HG02759 (cell line): ENCODE data around the gene FRMD5.

Experiments
- ATAC-seq: cut with Tn5 transposase; IDR thresholded peaks from one replicate; pipeline ENCODE4 v1.9.1; 2021; ENCODE audit warnings: mild to moderate bottlenecking, moderate library complexity; ENCODE audit not compliant: unreplicated experiment

The FRMD5 gene

GRCh38 chr15:43901495-43901894 is 293.6 kb downstream of the FRMD5 start:
- ATAC-seq, result no peak

DNA sequence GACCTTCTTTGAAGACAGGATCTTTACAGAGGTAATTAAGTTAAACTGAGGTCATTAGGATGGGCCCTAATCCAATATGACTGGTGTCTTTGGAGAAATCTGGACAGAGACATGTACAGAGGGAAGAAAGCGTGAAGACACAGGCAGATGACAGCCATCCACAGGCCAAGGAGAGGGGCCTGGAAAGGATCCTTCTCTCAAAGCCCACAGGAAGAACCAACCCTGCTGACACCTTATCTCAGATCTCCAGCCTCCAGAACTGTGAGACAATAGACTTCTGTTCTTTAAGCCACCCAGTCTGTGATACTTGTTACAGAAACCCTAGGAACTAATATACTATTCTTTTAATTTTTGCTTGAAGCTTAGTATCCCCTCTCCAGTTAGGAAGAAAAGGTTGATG is 294.1 kb downstream of the FRMD5 start:
- no peak for ATAC-seq

- no peak for ATAC-seq
These were observed 295.1 kb downstream of the FRMD5 start for GRCh38 chr15:43899928-43900327.

GRCh38 chr15:43898891-43899290 is 296.2 kb downstream of the FRMD5 start:
- ATAC-seq, result no peak

DNA sequence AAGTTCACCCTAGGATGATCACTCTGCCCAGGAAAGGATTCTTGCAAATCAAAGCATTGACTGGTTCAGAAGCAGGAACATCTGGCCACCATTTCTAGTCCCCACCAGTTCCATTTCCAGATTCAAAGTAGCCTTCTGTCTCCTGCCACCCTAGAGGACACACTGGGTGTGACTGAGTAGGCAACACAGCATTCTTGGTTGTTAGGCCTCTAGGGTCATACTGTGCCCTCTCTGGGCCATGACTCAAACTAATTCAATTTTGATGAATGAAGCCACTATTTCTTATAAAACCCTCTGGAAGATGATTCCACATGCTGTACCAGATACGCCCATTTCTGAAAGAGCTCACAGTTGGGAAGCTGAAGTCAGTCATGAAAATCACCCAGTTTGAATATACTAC is 298.5 kb downstream of the FRMD5 start:
- ATAC-seq, result no peak

DNA sequence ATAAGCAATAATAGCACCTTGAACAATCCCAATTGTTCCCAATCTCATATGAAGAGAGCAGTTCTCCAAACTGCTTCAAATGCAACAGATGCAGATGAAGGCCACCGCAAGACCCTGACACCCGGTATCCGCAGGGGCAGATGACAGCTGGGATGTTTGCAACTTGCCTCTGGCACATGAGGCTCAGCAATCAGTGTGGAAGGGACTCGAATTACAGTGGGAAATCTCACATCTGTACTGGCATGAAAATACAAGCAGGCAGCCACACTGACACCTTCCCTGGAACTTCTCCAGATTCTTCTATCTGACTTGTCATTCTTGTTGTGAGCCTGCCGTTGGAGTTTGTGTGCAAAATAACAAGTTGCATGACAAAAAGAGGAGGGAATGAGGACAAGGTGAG is 299.5 kb downstream of the FRMD5 start:
- no peak for ATAC-seq

DNA sequence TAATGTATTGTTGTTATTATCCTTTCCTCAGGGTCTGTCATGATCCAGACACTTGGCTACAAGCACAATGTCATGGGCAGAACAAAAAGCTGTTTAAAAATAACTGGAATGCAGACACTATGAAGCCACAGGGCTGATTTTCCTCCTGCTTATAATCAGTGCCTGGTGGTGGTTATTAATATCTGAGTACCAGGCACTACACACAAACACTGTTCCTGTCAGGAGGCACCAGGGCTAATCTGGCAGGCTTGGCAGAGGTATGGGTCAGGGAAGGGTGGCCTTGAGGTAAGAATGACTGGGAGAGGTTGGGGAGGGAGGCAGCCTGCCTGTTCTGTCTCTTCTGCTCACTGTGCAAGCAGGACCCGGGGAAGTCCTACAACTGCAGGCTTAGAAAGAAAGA is 301.1 kb downstream of the FRMD5 start:
- ATAC-seq, result no peak

GRCh38 chr15:43889042-43889441 is 306.0 kb downstream of the FRMD5 start:
- ATAC-seq, result no peak

DNA sequence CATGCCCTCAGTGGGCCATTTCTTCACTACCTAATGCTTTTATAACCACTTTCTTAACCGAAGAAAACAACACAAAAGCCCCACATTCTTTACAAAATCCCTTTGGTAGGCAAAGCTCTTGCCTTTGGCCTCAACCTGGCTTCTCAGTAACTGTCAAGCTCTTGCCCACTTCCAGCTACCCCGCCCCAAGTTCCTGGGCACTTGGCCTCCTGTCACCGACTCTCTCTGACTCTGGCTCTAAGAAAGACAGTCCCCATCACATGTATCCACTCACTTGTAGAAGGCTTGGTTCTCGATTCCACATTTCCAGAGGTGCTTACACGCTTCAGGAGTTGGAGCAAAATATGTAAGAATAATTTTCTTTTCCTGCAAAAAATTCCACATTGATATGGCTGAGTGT is 307.2 kb downstream of the FRMD5 start:
- ATAC-seq, result no peak

GRCh38 chr15:43886558-43886957 is 308.5 kb downstream of the FRMD5 start:
- ATAC-seq, result no peak

DNA sequence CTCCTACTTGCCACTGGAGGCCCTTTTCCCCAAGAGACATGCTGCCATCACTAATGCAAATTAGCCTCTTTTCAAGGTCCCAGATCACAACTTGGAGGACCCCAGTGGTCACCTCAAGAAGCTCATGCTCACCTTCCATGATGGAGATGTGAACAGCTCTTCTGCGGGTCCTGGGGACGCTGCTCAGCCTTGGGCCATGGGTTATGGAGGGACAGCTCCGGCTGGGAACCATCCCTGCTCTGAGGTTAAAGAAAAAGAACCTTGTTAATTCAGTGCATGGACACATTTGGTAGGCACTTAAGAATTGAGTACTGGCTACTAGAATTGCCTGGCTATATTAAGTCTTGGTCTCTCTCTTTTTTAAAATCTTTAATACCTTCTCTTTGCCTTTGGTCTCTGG is 311.5 kb downstream of the FRMD5 start:
- ATAC-seq, result no peak

DNA sequence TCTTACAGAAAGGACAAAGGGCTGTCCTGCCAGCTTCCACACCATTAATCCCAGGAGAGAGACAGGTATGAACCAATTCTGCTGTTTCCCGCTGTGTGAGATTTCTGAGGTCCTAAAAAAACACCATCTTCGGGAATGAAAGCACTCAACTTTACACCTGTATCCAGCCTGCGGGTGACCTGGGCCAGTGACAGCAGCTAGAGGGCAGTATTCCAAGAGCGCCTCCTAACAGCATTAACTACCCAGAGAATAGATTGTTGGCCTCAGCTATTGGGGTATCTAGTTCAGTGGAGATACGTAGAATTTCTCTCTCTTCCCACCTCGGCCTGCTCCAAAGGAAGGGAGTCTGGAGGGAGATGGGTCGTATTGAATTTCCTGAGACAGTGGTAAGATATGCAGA is 313.1 kb downstream of the FRMD5 start:
- no peak for ATAC-seq

GRCh38 chr15:43881245-43881644 is 313.8 kb downstream of the FRMD5 start:
- no peak for ATAC-seq

DNA sequence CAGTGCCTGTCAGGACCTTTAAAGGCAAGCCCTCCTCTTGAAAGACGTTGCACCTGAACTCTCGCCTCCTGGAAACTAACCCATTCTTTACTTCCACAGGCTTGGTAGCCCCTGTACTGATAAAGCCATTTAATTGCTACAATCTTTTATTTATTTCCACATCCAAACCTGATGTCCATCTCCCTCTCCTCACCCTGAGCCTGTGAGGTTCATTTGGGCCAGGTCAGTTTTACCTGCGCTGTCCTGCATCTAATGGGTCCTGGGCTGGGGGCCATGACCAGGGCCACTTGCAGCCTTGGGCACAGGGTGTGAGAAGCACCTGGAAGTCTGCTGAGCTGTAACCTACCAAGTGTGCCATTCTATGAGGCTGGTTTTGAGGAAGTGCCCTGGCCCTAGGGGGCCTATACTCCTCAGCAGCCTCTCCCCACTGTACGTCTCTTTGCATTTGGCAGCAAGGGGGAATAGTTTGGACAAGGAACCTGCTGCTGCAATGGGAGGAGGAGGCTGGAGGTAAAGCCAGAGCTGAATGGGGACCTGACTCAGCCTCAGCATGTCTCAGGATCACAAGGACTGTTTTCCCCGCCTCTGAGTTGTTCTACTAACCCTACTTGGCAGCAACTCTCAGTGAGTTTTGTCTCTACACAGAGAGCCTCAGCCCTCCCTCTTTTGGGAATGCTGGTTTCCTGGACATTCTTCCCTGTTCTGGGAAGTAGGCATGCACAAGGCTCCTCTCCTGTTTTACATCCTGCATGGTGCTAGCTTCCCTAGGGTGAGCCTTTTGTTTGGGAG is 314.5 kb downstream of the FRMD5 start:
- no peak for ATAC-seq

- no peak for ATAC-seq
These were observed 315.4 kb downstream of the FRMD5 start for GRCh38 chr15:43879386-43880355.

GRCh38 chr15:43878446-43878845 is 316.6 kb downstream of the FRMD5 start:
- no peak for ATAC-seq

DNA sequence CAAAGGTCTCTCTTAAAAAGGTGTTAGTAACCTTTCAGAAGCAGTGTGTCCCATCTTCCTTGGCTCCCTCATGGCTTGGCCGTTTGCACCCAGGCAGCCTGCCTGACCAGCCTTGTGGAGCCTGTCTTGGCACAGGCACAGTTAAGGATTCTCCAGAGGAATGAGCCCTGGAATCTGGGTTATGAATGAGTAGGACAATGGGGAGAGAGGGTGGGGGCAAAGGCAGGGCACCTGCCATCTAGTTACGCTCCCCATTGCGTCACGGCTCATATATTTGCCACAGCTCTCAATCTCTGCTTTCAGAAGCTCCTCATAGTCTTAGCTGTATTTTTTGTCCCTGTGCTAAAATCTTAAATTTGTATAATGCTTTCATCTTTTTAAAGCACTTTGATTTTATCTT is 317.7 kb downstream of the FRMD5 start:
- no peak for ATAC-seq

DNA sequence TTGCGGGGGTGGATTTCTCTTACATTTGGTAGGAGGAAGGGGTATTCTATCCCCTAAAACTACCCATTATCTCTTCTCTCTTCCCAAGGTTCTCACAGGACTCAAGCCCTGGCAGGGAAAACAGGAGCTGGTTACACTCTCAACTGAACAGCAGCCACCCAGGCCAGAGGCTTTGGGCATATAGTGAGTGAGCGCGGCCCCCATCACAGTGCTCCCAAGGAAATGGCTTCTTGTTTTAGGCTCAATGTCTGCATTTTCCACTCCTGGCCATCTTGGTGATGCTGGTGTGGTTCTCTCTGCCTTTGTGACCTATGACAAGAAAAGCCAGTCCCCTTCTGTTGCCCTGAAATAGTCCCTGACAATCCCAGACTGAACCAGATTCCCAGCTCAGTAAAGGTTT is 318.2 kb downstream of the FRMD5 start:
- ATAC-seq, result no peak

DNA sequence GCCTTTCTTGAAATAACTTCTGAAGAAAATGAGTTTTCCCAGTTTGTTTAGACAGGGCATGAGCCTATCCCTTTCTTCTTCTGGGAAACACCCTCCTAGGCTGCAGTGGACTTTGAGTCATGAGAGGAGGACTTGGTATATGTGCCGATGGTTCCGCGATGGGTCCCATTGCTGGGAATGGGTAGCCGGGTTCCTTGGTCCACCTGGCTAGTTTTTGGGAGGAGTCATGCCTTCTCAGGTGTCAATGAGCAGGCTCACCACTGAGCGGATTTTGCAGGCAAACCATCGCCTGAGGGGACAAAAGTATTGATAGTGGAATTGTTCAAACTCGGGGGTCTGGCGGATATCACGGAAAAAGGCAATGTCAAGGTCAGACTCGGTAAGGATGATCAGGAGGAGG is 321.4 kb downstream of the FRMD5 start:
- ATAC-seq, result no peak

DNA sequence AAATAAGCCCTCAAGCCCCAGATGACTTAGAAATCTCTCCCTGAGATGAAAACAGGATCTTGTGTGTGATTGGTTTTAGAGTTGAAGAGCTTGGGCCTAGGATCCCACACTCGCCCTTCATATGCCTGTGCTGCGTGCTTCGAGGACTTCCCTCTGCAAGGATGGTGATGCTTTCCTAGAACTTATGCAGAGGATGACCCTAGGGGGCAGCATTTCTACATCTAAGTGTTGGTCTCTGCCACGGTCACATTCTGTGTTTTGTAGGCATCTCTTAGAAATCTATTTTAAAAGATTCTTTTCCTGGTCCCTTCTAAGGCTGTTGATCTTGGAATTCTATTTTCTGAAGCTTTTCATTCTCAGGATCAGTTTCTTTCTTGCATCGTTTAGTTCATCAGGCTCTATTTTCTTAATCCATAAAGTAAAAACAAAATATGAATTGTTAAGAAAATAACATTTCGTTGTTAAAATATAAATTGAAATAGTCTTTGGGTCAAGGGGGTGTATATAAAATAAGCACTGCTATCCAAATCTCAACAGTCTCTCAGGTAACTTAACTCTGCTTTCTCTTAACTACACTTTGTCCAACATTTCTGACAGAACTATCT is 322.6 kb downstream of the FRMD5 start:
- no peak for ATAC-seq

DNA sequence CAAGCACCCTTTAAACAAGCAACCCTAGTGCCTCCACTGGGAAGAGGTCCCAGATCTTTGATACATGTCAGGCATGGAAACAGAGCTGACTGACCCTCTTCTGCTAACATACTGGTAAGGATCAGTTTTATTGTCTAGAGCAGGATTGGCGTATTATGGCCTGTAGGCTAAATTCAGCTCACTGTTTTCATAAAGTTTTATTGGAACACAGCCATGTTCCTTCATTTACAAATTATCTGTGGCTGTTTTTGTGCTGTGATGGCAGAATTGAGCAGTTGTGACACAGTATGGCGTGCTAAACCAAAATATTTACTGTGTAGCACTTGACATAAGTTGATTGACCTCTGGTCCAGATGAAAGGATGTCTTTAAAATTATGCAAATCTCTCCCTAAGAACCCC is 323.2 kb downstream of the FRMD5 start:
- ATAC-seq, result no peak

- no peak for ATAC-seq
These were observed 326.7 kb downstream of the FRMD5 start for GRCh38 chr15:43868406-43868805.
